T-helper 2 cell (primary cell): ENCODE data around the gene PPP2R5D.
"Not testable (repeated sequence)": the region's sequence is repeated elsewhere in the genome, so short reads cannot be mapped to it uniquely, and the experiment has no call there.

Source experiments
- DNase-seq, 5 experiments: peaks; one replicate each; pipeline versions ENCODE4 v3.0.0 to v3.0.0-alpha.2; 2012 to 2022

The PPP2R5D gene

GRCh38 chr6:43033496-43034189 lies 49.3 kb downstream of the PPP2R5D start:
- DNase-seq, result no peak

GRCh38 chr6:43034190-43034525 lies 49.8 kb downstream of the PPP2R5D start:
- no peak for DNase-seq

GRCh38 chr6:43035495-43036194 lies 51.3 kb downstream of the PPP2R5D start:
- no peak for DNase-seq

GRCh38 chr6:43036712-43037111 lies 52.3 kb downstream of the PPP2R5D start:
- DNase-seq, result no peak

GRCh38 chr6:43037197-43037596 lies 52.8 kb downstream of the PPP2R5D start:
- no peak for DNase-seq

GRCh38 chr6:43037706-43038105 lies 53.3 kb downstream of the PPP2R5D start:
- no peak for DNase-seq

GRCh38 chr6:43038727-43039126 lies 54.4 kb downstream of the PPP2R5D start:
- DNase-seq, result no peak

GRCh38 chr6:43040542-43041257 lies 56.3 kb downstream of the PPP2R5D start:
- DNase-seq, result no peak

- not testable (repeated sequence) for DNase-seq
These were observed 57.1 kb downstream of the PPP2R5D start for GRCh38 chr6:43041475-43041874.

GRCh38 chr6:43043310-43043709 lies 58.9 kb downstream of the PPP2R5D start:
- no peak for DNase-seq

- no peak for DNase-seq
These were observed 61.1 kb downstream of the PPP2R5D start for GRCh38 chr6:43045371-43045930.

- DNase-seq, result no peak
These were observed 63.6 kb downstream of the PPP2R5D start for GRCh38 chr6:43047998-43048397.

GRCh38 chr6:43050981-43051380 lies 66.6 kb downstream of the PPP2R5D start:
- no peak for DNase-seq

GRCh38 chr6:43052225-43052841 lies 68.0 kb downstream of the PPP2R5D start:
- DNase-seq, result no peak

- DNase-seq, result peak in 2 of 5 experiments; percentile 7 to 43
These were observed 68.6 kb downstream of the PPP2R5D start for GRCh38 chr6:43052842-43053544.

- peak; percentile 67 to 96 (median 86) for DNase-seq
These were observed 69.3 kb downstream of the PPP2R5D start, which contains the start of gene CUL7 for GRCh38 chr6:43053545-43054205. Gene CUL7 (minus strand): TSS chr6:43053851. CDS start chr6:43052788, 1,063 bp downstream.

GRCh38 chr6:43054206-43054943 lies 70.0 kb downstream of the PPP2R5D start:
- DNase-seq, result no peak

- no peak for DNase-seq
These were observed 71.6 kb downstream of the PPP2R5D start for GRCh38 chr6:43055966-43056365.

GRCh38 chr6:43058531-43058930 lies 74.2 kb downstream of the PPP2R5D start:
- no peak for DNase-seq

GRCh38 chr6:43059168-43060033 lies 75.0 kb downstream of the PPP2R5D start, which contains the start of the genes KLC4 and MRPL2:
Gene KLC4 (plus strand): TSS chr6:43059631. CDS start chr6:43061336, 1,705 bp downstream.
Gene MRPL2 (minus strand): TSS chr6:43059434. CDS start chr6:43059381, 53 bp downstream.
- peak; percentile 90 to 99 (median 96) for DNase-seq
